Transverse colon (tissue), 4 donors: ENCODE measurements around the gene PRKAA2. TPM values are rescaled to one million over a fixed set of nuclear protein-coding genes. Genes with fewer than 3 reads are reported as not detected.

Experiments used
- DNase-seq: peaks from one replicate; pipeline ENCODE4 v3.0.0-alpha.2; 2019
- H3K27ac ChIP-seq, 4 donors: fragments of 200-600 bp; sonication (generic); 2 replicates each; pipeline ENCODE4 v1.5.1; 2016 to 2018; ENCODE audit warnings: inconsistent platforms in 4 of 4
- H3K27me3 ChIP-seq: fragments of 200-600 bp; sonication (generic); 2 replicates; pipeline ENCODE4 v1.5.1; 2017; ENCODE audit warnings: inconsistent platforms
- H3K36me3 ChIP-seq, 4 donors: fragments of 200-600 bp; sonication (generic); 2 replicates each; pipeline ENCODE4 v1.5.1; 2017 to 2019; ENCODE audit warnings: inconsistent platforms in 4 of 4
- H3K4me1 ChIP-seq, 4 donors: fragments of 200-600 bp; sonication (generic); 2 replicates each; pipeline ENCODE4 v1.5.1; 2017 to 2020; ENCODE audit warnings: inconsistent platforms in 4 of 4
- H3K4me3 ChIP-seq, 4 donors: fragments of 200-600 bp; sonication (generic); 1 replicate in 1 of 4; 2 replicates in 3 of 4; pipeline versions ENCODE4 v1.5.1 to v1.6.1; 2017 to 2019; ENCODE audit warnings: inconsistent platforms in 4 of 4
- H3K9me3 ChIP-seq, 2 donors: fragments of 200-600 bp; sonication (generic); 2 replicates each; pipeline ENCODE4 v1.5.1; 2017 to 2019; ENCODE audit warnings: inconsistent platforms in 2 of 2
- CTCF ChIP-seq, 5 experiments: fragments of 200-600 bp in 3 of 5; fragments of 450-650 bp in 2 of 5; sonication (generic) in 3 of 5; IDR thresholded peaks; 1 replicate in 2 of 5; 2 replicates in 3 of 5; pipeline ENCODE4 v1.5.1; 2016 to 2017; ENCODE audit warnings: antibody characterized with exemption in 5 of 5, inconsistent platforms in 3 of 5, mild to moderate bottlenecking in 2 of 5, moderate library complexity in 1 of 5
- EP300 ChIP-seq: sonication (generic); formaldehyde crosslinking; IDR thresholded peaks from one replicate; pipeline ENCODE4 v1.6.1; 2017; ENCODE audit warnings: antibody characterized with exemption, low read depth
- POLR2A ChIP-seq: fragments of 450-650 bp; IDR thresholded peaks from one replicate; pipeline ENCODE4 v1.6.1; 2016; ENCODE audit warnings: antibody characterized with exemption, mild to moderate bottlenecking, moderate library complexity
- POLR2AphosphoS5 ChIP-seq, 3 donors: sonication (generic); formaldehyde crosslinking; IDR thresholded peaks; one replicate each; pipeline ENCODE4 v1.6.1; 2016; ENCODE audit warnings: antibody characterized with exemption in 3 of 3
- WGBS, 2 donors: methylation state at CpG; one replicate each; pipeline ENCODE4 v1.1.5; 2018; ENCODE audit warnings: low coverage in 1 of 2; 5-methylcytosine and 5-hydroxymethylcytosine counted together
- in situ Hi-C, 4 donors: fragments of 200-750 bp; cut with MboI; loops; one replicate each; pipeline versions ENCODE4 v1.15.0 to v1.15.1; 2017; ENCODE audit warnings: low sequenced_read_pairs in 3 of 4, low pct_ligation_motif_present in 1 of 4, low pct_unique_long_range_greater_than_20kb in 1 of 4
- intact Hi-C: fragments of 100-400 bp; cut with DNase I; formaldehyde crosslinking; loops from one replicate; pipeline ENCODE4 v1.15.1; 2023; ENCODE audit warnings: low total_unique reads
- total RNA-seq, 4 donors: library from RNA; depleted of rRNA; stranded (reverse); fragments of >200 nt; gene quantifications; one replicate each; pipeline ENCODE4 v1.1.0, GENCODE V29; 2016

PRKAA2 gene
- total RNA-seq, 4 donors from 2014 or later: 2.6 to 8.9 (median 5.3) TPM

- Histone ChIP-seq H3K9me3 (no peaks in the 10 kb centered on the region), H3K27ac (peak overlapping the region in 2 of 4 donors; percentile 75 to 87), H3K4me1 (peaks cover 7 to 25% (median 8%) of the 10 kb centered on the region in 4 donors), H3K27me3 (peaks cover 18% of the 10 kb centered on the region), H3K4me3 (no peak overlapping the region), H3K36me3 (no peaks in the 10 kb centered on the region)
- intact Hi-C loops (no loop called here), in situ Hi-C loops (no loop called here)
- DNase-seq: no peak
- TF ChIP-seq POLR2A (no peak), CTCF (IDR thresholded peaks at IDR 0.05) (no peak), POLR2AphosphoS5 (IDR thresholded peaks at IDR 0.05) (no peak)
These were observed 1.5 kb upstream of the PRKAA2 start for GRCh38 chr1:56643661-56644060.

GRCh38 chr1:56644064-56644918, 823 bp upstream of the PRKAA2 start:
- H3K27ac ChIP-seq: peak overlapping the region; percentile 75 to 87 (median 82)
- in situ Hi-C loops: no loop called here
- intact Hi-C loops: no loop called here
- TF ChIP-seq POLR2AphosphoS5 (IDR thresholded peaks at IDR 0.05) (no peak), EP300 (no peak), POLR2A (no peak), CTCF (IDR thresholded peaks at IDR 0.05) (no peak)
- DNase-seq: peak; percentile 18
- H3K4me1 ChIP-seq: peaks cover 7 to 25% (median 8%) of the 10 kb centered on the region in 4 donors
- 10 to 16% methylated on average over 16 to 23 of the region's 23 CpGs for WGBS, 2 donors
- H3K36me3 ChIP-seq: no peaks in the 10 kb centered on the region
- peak overlapping the region; percentile 69 to 86 (median 78) for H3K4me3 ChIP-seq
- peaks cover 18% of the 10 kb centered on the region for H3K27me3 ChIP-seq
- no peaks in the 10 kb centered on the region for H3K9me3 ChIP-seq

GRCh38 chr1:56645677-56646305, 677 bp downstream of the PRKAA2 start:
- Histone ChIP-seq H3K27ac (peak overlapping the region; percentile 75 to 87 (median 82)), H3K27me3 (peaks cover 18% of the 10 kb centered on the region), H3K4me3 (peak overlapping the region; percentile 66 to 84 (median 70)), H3K36me3 (no peaks in the 10 kb centered on the region), H3K4me1 (peaks cover 7 to 25% (median 8%) of the 10 kb centered on the region in 4 donors), H3K9me3 (no peaks in the 10 kb centered on the region)
- in situ Hi-C loops (no loop called here), intact Hi-C loops (no loop called here)
- WGBS, 2 donors: 9 to 20% methylated on average over 1 to 12 of the region's 18 CpGs
- peak; percentile 35 for DNase-seq
- TF ChIP-seq POLR2A (no peak), CTCF (IDR thresholded peaks at IDR 0.05) (no peak), EP300 (no peak), POLR2AphosphoS5 (IDR thresholded peaks at IDR 0.05) (no peak)

- intact Hi-C loops: no loop called here
- Histone ChIP-seq H3K36me3 (no peaks in the 10 kb centered on the region), H3K27ac (peak overlapping the region in 3 of 4 donors; percentile 79 to 87 (median 85)), H3K27me3 (peaks cover 18% of the 10 kb centered on the region), H3K9me3 (no peaks in the 10 kb centered on the region), H3K4me3 (no peak overlapping the region), H3K4me1 (peaks cover 7 to 25% (median 8%) of the 10 kb centered on the region in 4 donors)
- no peak for DNase-seq
- in situ Hi-C loops: no loop called here
- TF ChIP-seq POLR2A: no peak
- TF ChIP-seq POLR2AphosphoS5 (IDR thresholded peaks at IDR 0.05): no peak
- no peak for TF ChIP-seq CTCF (IDR thresholded peaks at IDR 0.05)
- no peak for TF ChIP-seq EP300
- WGBS, 2 donors: 20 to 24% methylated on average over 3 of the region's 3 CpGs
These were observed 1.5 kb downstream of the PRKAA2 start for GRCh38 chr1:56646611-56647010.
